GM13977 (cell line): Measurements from ENCODE around the gene PAPOLA.

ENCODE experiments used
- DNase-seq: peaks from one replicate; pipeline ENCODE4 v3.0.0; 2012; ENCODE audit warnings: low spot score
- CTCF ChIP-seq: IDR thresholded peaks from 2 replicates; pipeline ENCODE4 v1.5.1; 2012; ENCODE audit warnings: mild to moderate bottlenecking, control low read depth; ENCODE audit not compliant: insufficient read depth; ENCODE audit errors: extremely low read depth, missing control alignments
- in situ Hi-C: fragments of 300-500 bp; cut with MboI; formaldehyde crosslinking; loops from one replicate; pipeline ENCODE4 v1.12.0; 2022; ENCODE audit warnings: low sequenced_read_pairs, low pct_unique_long_range_greater_than_20kb, mixed read lengths, inconsistent platforms; ENCODE audit not compliant: unreplicated experiment

PAPOLA gene

GRCh38 chr14:96576359-96576758 lies 74.2 kb downstream of the PAPOLA start:
- no peak for DNase-seq
- in situ Hi-C loops: no loop called here
- no peak for TF ChIP-seq CTCF

GRCh38 chr14:96576937-96577336 lies 74.8 kb downstream of the PAPOLA start:
- TF ChIP-seq CTCF: no peak
- in situ Hi-C loops: no loop called here
- DNase-seq: no peak

- in situ Hi-C loops: no loop called here
- no peak for TF ChIP-seq CTCF
- no peak for DNase-seq
These were observed 76.4 kb downstream of the PAPOLA start for GRCh38 chr14:96578619-96579018.

GRCh38 chr14:96579358-96579757 lies 77.2 kb downstream of the PAPOLA start:
- in situ Hi-C loops: no loop called here
- no peak for TF ChIP-seq CTCF

GRCh38 chr14:96579855-96580254 lies 77.7 kb downstream of the PAPOLA start:
- DNase-seq: no peak
- in situ Hi-C loops: no loop called here
- no peak for TF ChIP-seq CTCF

More at GRCh38 chr14:96579358-96579757, 77.2 kb downstream of the PAPOLA start:
- DNase-seq: no peak

- TF ChIP-seq CTCF: no peak
- in situ Hi-C loops: no loop called here
- DNase-seq: no peak
These were observed 78.4 kb downstream of the PAPOLA start for GRCh38 chr14:96580566-96580965.

GRCh38 chr14:96581026-96581425 lies 78.8 kb downstream of the PAPOLA start:
- in situ Hi-C loops: no loop called here
- DNase-seq: no peak
- no peak for TF ChIP-seq CTCF
